Chondrocyte (in vitro differentiated cells): ENCODE measurements around the gene YAP1. TPM values are rescaled to one million over a fixed set of nuclear protein-coding genes. Genes with fewer than 3 reads are reported as not detected.

Experiments
- DNase-seq: peaks from one replicate; pipeline ENCODE4 v3.0.0; 2021; ENCODE audit warnings: mixed read lengths, low spot score
- H3K27ac Mint-ChIP-seq: one replicate; pipeline ENCODE4 v1.8.0; 2021; ENCODE audit warnings: mild to moderate bottlenecking, moderate library complexity, mixed read lengths; ENCODE audit not compliant: unreplicated experiment
- H3K27me3 Mint-ChIP-seq: 2 replicates; pipeline ENCODE4 v1.8.0; 2021; ENCODE audit warnings: low read depth, mixed read lengths
- H3K36me3 Mint-ChIP-seq: 2 replicates; pipeline ENCODE4 v1.8.0; 2021; ENCODE audit warnings: low read depth, mixed read lengths
- H3K4me1 Mint-ChIP-seq: 2 replicates; pipeline ENCODE4 v1.8.0; 2021; ENCODE audit warnings: low read depth, mild to moderate bottlenecking, mixed read lengths
- H3K4me3 Mint-ChIP-seq: one replicate; pipeline ENCODE4 v1.8.0; 2021; ENCODE audit warnings: mild to moderate bottlenecking, moderate library complexity, mixed read lengths; ENCODE audit not compliant: unreplicated experiment
- H3K9me3 Mint-ChIP-seq: 2 replicates; pipeline ENCODE4 v1.8.0; 2021; ENCODE audit warnings: low read depth, mixed read lengths
- CTCF ChIP-seq: fragments of 200-600 bp; sonication (generic); IDR thresholded peaks from 2 replicates; pipeline ENCODE4 v1.5.0; 2021; ENCODE audit warnings: antibody characterized with exemption, mild to moderate bottlenecking, moderate library complexity
- total RNA-seq: library from RNA; stranded (reverse); gene quantifications from 3 replicates; pipeline ENCODE4 v1.2.1, GENCODE V29; 2021

Gene YAP1
- total RNA-seq, 1 donor from 2014 or later = 114 TPM

- H3K4me1 Mint-ChIP-seq = peaks cover 45% of the 10 kb centered on the region
- no peak for DNase-seq
- H3K9me3 Mint-ChIP-seq = no peaks in the 10 kb centered on the region
- peaks cover 4% of the 10 kb centered on the region for H3K36me3 Mint-ChIP-seq
- no peaks in the 10 kb centered on the region for H3K27me3 Mint-ChIP-seq
- TF ChIP-seq CTCF = no peak
- H3K4me3 Mint-ChIP-seq = no peak overlapping the region
- H3K27ac Mint-ChIP-seq = no peak overlapping the region
Observed at GRCh38 chr11:102168481-102168880, 58.2 kb downstream of the YAP1 start.

GRCh38 chr11:102171101-102171500 lies 60.9 kb downstream of the YAP1 start:
- Mint-ChIP-seq H3K36me3 (peaks cover 6% of the 10 kb centered on the region), H3K27me3 (no peaks in the 10 kb centered on the region), H3K4me3 (peak overlapping the region; percentile 5), H3K9me3 (no peaks in the 10 kb centered on the region), H3K27ac (peak overlapping the region; percentile 96), H3K4me1 (peaks cover 45% of the 10 kb centered on the region)
- no peak for DNase-seq
- TF ChIP-seq CTCF = no peak

- H3K27ac Mint-ChIP-seq = peak overlapping the region; percentile 96
- peaks cover 10% of the 10 kb centered on the region for H3K36me3 Mint-ChIP-seq
- H3K9me3 Mint-ChIP-seq = no peaks in the 10 kb centered on the region
- TF ChIP-seq CTCF = no peak
- H3K4me1 Mint-ChIP-seq = peaks cover 49% of the 10 kb centered on the region
- H3K27me3 Mint-ChIP-seq = no peaks in the 10 kb centered on the region
- no peak for DNase-seq
- H3K4me3 Mint-ChIP-seq = peak overlapping the region; percentile 6
Observed at GRCh38 chr11:102172127-102172848, 62.0 kb downstream of the YAP1 start.

GRCh38 chr11:102177126-102177525 lies 66.9 kb downstream of the YAP1 start:
- H3K4me1 Mint-ChIP-seq = peaks cover 41% of the 10 kb centered on the region
- H3K9me3 Mint-ChIP-seq = no peaks in the 10 kb centered on the region
- H3K4me3 Mint-ChIP-seq = no peak overlapping the region
- no peak for DNase-seq
- H3K36me3 Mint-ChIP-seq = peaks cover 13% of the 10 kb centered on the region
- H3K27ac Mint-ChIP-seq = peak overlapping the region; percentile 95
- no peaks in the 10 kb centered on the region for H3K27me3 Mint-ChIP-seq
- TF ChIP-seq CTCF = no peak

- peaks cover 15% of the 10 kb centered on the region for H3K36me3 Mint-ChIP-seq
- peak overlapping the region; percentile 95 for H3K27ac Mint-ChIP-seq
- no peaks in the 10 kb centered on the region for H3K27me3 Mint-ChIP-seq
- TF ChIP-seq CTCF = no peak
- no peaks in the 10 kb centered on the region for H3K9me3 Mint-ChIP-seq
- peaks cover 34% of the 10 kb centered on the region for H3K4me1 Mint-ChIP-seq
- DNase-seq = no peak
- no peak overlapping the region for H3K4me3 Mint-ChIP-seq
Observed at GRCh38 chr11:102177974-102178631, 67.9 kb downstream of the YAP1 start.
